ENCODE measurements around the gene FAM222B. TPM values are rescaled to one million over a fixed set of nuclear protein-coding genes. Genes with fewer than 3 reads are reported as not detected.

Gene FAM222B
- total and polyA plus RNA-seq, 9 of the 15 experiments (the other 6 are each of a cell fraction or from before 2014, with no cell fraction given): 4.0 to 34.6 (median 7.5) TPM

DNA sequence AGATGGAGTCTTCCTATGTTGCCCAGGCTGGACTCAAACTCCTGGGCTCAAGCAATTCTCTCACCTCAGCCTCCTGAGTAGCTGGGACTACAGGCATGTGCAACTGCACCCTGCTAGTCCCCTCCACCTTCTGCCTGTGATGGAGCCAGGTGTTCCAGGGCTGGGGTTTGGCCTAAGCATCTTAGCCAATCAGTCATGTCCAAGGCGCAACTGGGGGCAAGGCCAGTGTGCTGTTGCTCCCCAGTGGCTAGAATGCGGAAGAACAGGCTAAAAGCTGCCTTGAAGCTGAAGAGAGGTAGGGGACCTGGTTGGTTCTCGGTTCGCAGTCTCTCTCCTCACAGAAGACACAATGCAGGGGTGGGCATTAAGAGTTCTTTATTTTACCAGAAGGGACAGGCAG lies 36.4 kb upstream of the FAM222B start:
- ChIA-PET CTCF (ENCODE audit: low intra/inter-chr PET ratio) (interaction anchor here (0.6 to 1.4 kb wide), 4 partner anchors 116 to 152 kb away, joined by 3 to 9 read pairs (median 4); no protein-coding TSS in a partner anchor), POLR2A (interaction anchor here (0.8 to 4.3 kb wide), 6 partner anchors 7 to 152 kb away, joined by 3 to 29 read pairs (median 4); partner anchors contain the start of gene TLCD1)
- intact Hi-C loops (cut with micrococcal nuclease): loop anchor here (1.0 kb wide), 2 partner anchors 30 to 116 kb away; no protein-coding TSS in a partner anchor
- peak; percentile 80 for TF ChIP-seq SMC3 (conservative IDR thresholded peaks at IDR 0.05; ENCODE audit: insufficient read depth, low read depth, low read length)
- no peak for TF ChIP-seq CSDE1 (IDR thresholded peaks at IDR 0.05)
- TF ChIP-seq MEIS2 (IDR thresholded peaks at IDR 0.05; ENCODE audit: partially characterized antibody): peak; percentile 72
- TF ChIP-seq TAF1 (IDR thresholded peaks at IDR 0.05; ENCODE audit: control insufficient read depth, extremely low read depth, insufficient read depth, low read length, severe bottlenecking): no peak
- TF ChIP-seq, protein P1, sequence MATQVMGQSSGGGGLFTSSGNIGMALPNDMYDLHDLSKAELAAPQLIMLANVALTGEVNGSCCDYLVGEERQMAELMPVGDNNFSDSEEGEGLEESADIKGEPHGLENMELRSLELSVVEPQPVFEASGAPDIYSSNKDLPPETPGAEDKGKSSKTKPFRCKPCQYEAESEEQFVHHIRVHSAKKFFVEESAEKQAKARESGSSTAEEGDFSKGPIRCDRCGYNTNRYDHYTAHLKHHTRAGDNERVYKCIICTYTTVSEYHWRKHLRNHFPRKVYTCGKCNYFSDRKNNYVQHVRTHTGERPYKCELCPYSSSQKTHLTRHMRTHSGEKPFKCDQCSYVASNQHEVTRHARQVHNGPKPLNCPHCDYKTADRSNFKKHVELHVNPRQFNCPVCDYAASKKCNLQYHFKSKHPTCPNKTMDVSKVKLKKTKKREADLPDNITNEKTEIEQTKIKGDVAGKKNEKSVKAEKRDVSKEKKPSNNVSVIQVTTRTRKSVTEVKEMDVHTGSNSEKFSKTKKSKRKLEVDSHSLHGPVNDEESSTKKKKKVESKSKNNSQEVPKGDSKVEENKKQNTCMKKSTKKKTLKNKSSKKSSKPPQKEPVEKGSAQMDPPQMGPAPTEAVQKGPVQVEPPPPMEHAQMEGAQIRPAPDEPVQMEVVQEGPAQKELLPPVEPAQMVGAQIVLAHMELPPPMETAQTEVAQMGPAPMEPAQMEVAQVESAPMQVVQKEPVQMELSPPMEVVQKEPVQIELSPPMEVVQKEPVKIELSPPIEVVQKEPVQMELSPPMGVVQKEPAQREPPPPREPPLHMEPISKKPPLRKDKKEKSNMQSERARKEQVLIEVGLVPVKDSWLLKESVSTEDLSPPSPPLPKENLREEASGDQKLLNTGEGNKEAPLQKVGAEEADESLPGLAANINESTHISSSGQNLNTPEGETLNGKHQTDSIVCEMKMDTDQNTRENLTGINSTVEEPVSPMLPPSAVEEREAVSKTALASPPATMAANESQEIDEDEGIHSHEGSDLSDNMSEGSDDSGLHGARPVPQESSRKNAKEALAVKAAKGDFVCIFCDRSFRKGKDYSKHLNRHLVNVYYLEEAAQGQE (IDR thresholded peaks at IDR 0.05; ENCODE audit: borderline replicate concordance): peak; percentile 91
- TF ChIP-seq, protein P1 (CRISPR knock-in tag; IDR thresholded peaks at IDR 0.05; ENCODE audit: low read depth): no peak
- TF ChIP-seq, protein P2, sequence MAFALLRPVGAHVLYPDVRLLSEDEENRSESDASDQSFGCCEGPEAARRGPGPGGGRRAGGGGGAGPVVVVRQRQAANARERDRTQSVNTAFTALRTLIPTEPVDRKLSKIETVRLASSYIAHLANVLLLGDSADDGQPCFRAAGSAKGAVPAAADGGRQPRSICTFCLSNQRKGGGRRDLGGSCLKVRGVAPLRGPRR (CRISPR knock-in tag; IDR thresholded peaks at IDR 0.05): peak; percentile 72; the same call in 1 of the 2 replicates
- TF ChIP-seq, protein P3, sequence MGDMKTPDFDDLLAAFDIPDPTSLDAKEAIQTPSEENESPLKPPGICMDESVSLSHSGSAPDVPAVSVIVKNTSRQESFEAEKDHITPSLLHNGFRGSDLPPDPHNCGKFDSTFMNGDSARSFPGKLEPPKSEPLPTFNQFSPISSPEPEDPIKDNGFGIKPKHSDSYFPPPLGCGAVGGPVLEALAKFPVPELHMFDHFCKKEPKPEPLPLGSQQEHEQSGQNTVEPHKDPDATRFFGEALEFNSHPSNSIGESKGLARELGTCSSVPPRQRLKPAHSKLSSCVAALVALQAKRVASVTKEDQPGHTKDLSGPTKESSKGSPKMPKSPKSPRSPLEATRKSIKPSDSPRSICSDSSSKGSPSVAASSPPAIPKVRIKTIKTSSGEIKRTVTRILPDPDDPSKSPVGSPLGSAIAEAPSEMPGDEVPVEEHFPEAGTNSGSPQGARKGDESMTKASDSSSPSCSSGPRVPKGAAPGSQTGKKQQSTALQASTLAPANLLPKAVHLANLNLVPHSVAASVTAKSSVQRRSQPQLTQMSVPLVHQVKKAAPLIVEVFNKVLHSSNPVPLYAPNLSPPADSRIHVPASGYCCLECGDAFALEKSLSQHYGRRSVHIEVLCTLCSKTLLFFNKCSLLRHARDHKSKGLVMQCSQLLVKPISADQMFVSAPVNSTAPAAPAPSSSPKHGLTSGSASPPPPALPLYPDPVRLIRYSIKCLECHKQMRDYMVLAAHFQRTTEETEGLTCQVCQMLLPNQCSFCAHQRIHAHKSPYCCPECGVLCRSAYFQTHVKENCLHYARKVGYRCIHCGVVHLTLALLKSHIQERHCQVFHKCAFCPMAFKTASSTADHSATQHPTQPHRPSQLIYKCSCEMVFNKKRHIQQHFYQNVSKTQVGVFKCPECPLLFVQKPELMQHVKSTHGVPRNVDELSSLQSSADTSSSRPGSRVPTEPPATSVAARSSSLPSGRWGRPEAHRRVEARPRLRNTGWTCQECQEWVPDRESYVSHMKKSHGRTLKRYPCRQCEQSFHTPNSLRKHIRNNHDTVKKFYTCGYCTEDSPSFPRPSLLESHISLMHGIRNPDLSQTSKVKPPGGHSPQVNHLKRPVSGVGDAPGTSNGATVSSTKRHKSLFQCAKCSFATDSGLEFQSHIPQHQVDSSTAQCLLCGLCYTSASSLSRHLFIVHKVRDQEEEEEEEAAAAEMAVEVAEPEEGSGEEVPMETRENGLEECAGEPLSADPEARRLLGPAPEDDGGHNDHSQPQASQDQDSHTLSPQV (IDR thresholded peaks at IDR 0.05): 0 out of 2 replicates have a peak, but pooled peaks have one; percentile 34

More for the DNA sequence above, 36.4 kb upstream of the FAM222B start:
- Histone ChIP-seq H3K27me3 (ENCODE audit: control insufficient read depth in 2 of 2, insufficient read depth in 2 of 2, low read length in 2 of 2) (no peaks in the 10 kb centered on the region), H3K4me3 (no peak overlapping the region), H3K9me1 (ENCODE audit: control insufficient read depth, insufficient read depth, low read length) (no peaks in the 10 kb centered on the region), H3K4me2 (ENCODE audit: insufficient read depth, low read length) (no peak overlapping the region), H2AFZ (ENCODE audit: low read depth, low read length) (no peak overlapping the region), H3K27ac (ENCODE audit: extremely low read depth, low read depth, low read length) (no peak overlapping the region), H3K4me1 (replicated peaks in 1 of 2; ENCODE audit: control insufficient read depth in 2 of 2, insufficient read depth in 2 of 2, low read length in 2 of 2) (peaks cover 31 to 42% of the 10 kb centered on the region in 2 experiments), H3K9ac (ENCODE audit: insufficient read depth in 1 of 2, low read depth in 2 of 2, low read length in 2 of 2) (peak overlapping the region in 1 of 2 experiments; percentile 86; a peak in 2 of 4 replicates), H4K20me1 (replicated peaks; ENCODE audit: control insufficient read depth, insufficient read depth, low read length) (no peaks in the 10 kb centered on the region), H3K9me3 (replicated peaks; ENCODE audit: control insufficient read depth, insufficient read depth, low read depth, low read length) (peaks cover 3% of the 10 kb centered on the region), H3K79me2 (ENCODE audit: control insufficient read depth, insufficient read depth, low read length) (no peaks in the 10 kb centered on the region), H3K36me3 (ENCODE audit: control insufficient read depth, insufficient read depth, low read length) (peaks cover 56% of the 10 kb centered on the region)
- peak; percentile 88 for FAIRE-seq
- in situ Hi-C loops (cut with MboI): no loop called here
- no TSS peak for BruUV-seq (replicated peaks)
- WGBS (ENCODE audit: insufficient coverage, low coverage, missing lambda C conversion rate): 78% methylated on average over 4 of the region's 4 CpGs
- peak; percentile 92 for ATAC-seq
- DNase-seq (ENCODE audit: extremely low read depth in 1 of 4, low spot score in 3 of 4): peak; percentile 79 to 87 (median 84)

All from K562 (cell line).